Measurements from ENCODE around the gene LASP1NB.

- TF ChIP-seq CTCF (IDR thresholded peaks at IDR 0.05; ENCODE audit: extremely low read depth in 1 of 2, insufficient read depth in 1 of 2, low read depth in 1 of 2, low read length in 2 of 2) (no peak), GATA2 (IDR thresholded peaks at IDR 0.05; ENCODE audit: insufficient read depth, insufficient read length, low read depth, low read length) (no peak), EZH2 (IDR thresholded peaks at IDR 0.05; ENCODE audit: borderline replicate concordance, low read depth, low read length, severe bottlenecking) (no peak), MYC (IDR thresholded peaks at IDR 0.05; ENCODE audit: low read depth, low read length) (no peak), POLR2A (IDR thresholded peaks at IDR 0.05; ENCODE audit: low read depth, low read length) (no peak), POLR2AphosphoS5 (IDR thresholded peaks at IDR 0.05; ENCODE audit: insufficient read depth, low read depth, low read length) (no peak)
Measured at GRCh38 chr17:38910325-38910724, 15.1 kb upstream of the LASP1NB start.

Measured in endothelial cell of umbilical vein (primary cell).